H1 (cell line): ENCODE measurements around the gene SLC1A4. TPM values are rescaled to one million over a fixed set of nuclear protein-coding genes. Genes with fewer than 3 reads are reported as not detected.

ENCODE experiments used
- CHD7 ChIP-seq: fragments of 300-600 bp; sonication (generic); IDR thresholded peaks from 2 replicates; pipeline ENCODE4 v1.7.1; 2012; ENCODE audit warnings: low read length, moderate library complexity, mild to moderate bottlenecking, inconsistent platforms; ENCODE audit not compliant: insufficient replicate concordance
- JUND ChIP-seq: IDR thresholded peaks from 2 replicates; pipeline ENCODE4 v1.6.1; 2011; ENCODE audit warnings: mild to moderate bottlenecking, improper control_type of control experiment, low read length
- KDM4A ChIP-seq: IDR thresholded peaks from one replicate; pipeline ENCODE4 v1.7.1; 2012; ENCODE audit warnings: low read depth, mild to moderate bottlenecking, moderate library complexity, low read length, inconsistent platforms; ENCODE audit not compliant: severe bottlenecking
- POLR2A ChIP-seq, 2 experiments: IDR thresholded peaks; 1 replicate in 1 of 2; 2 replicates in 1 of 2; pipeline ENCODE4 v1.6.1; 2011; ENCODE audit warnings: low read depth in 2 of 2, low read length in 2 of 2, mild to moderate bottlenecking in 2 of 2; ENCODE audit errors: control extremely low read depth in 1 of 2
- RFX5 ChIP-seq: IDR thresholded peaks from 2 replicates; pipeline ENCODE4 v1.6.1; 2011; ENCODE audit warnings: low read depth, low read length, improper control_type of control experiment, borderline replicate concordance
- SAP30 ChIP-seq: fragments of 300-600 bp; sonication (generic); IDR thresholded peaks from 2 replicates; pipeline ENCODE4 v1.7.1; 2012; ENCODE audit warnings: low read length, moderate library complexity, mild to moderate bottlenecking, inconsistent platforms; ENCODE audit not compliant: insufficient read depth, insufficient replicate concordance
- SIRT6 ChIP-seq: IDR thresholded peaks from one replicate; pipeline ENCODE4 v1.7.1; 2012; ENCODE audit warnings: low read length, inconsistent platforms
- SIX5 ChIP-seq: IDR thresholded peaks from 2 replicates; pipeline ENCODE4 v1.6.1; 2011; ENCODE audit warnings: mild to moderate bottlenecking, low read depth, low read length
- polyA plus RNA-seq, 7 experiments: library from polyadenylated mRNA; depleted of rRNA in 3 of 7; stranded (reverse) in 5 of 7; unstranded in 2 of 7; fragments of >200 nt in 5 of 7; fragments of 200-250 nt in 2 of 7; gene quantifications; 1 replicate in 5 of 7; 2 replicates in 1 of 7; 4 replicates in 1 of 7; pipeline versions ENCODE4 v1.2.1 to v1.2.3, GENCODE V29; 2011 to 2013; ENCODE audit warnings: missing spikeins in 2 of 7, mixed read lengths in 2 of 7
- total RNA-seq: library from RNA; stranded (reverse); fragmentation: NEBNext Ultra II Directional; extraction: Animal tissue kit (Norgen Biotek cat#: 25700); gene quantifications from 2 replicates; pipeline ENCODE4 v1.2.1, GENCODE V29; 2021

Gene SLC1A4
- total and polyA plus RNA-seq, 2 of the 8 experiments (the other 6 are each of a cell fraction or from before 2014, with no cell fraction given): 0.44 to 0.86 TPM

- TF ChIP-seq RFX5: no peak
- TF ChIP-seq POLR2A (IDR thresholded peaks at IDR 0.05; ENCODE audit: control extremely low read depth in 1 of 2, low read depth in 2 of 2, low read length in 2 of 2): no peak
- no peak for TF ChIP-seq JUND
- TF ChIP-seq SIRT6: no peak
- TF ChIP-seq CHD7: no peak
- TF ChIP-seq SIX5: no peak
- no peak for TF ChIP-seq KDM4A
- no peak for TF ChIP-seq SAP30
These were observed 43.1 kb downstream of the SLC1A4 start (continued) for GRCh38 chr2:65032019-65032975.
